ENCODE results near the gene CASS4. TPM values are rescaled to one million over a fixed set of nuclear protein-coding genes. Genes with fewer than 3 reads are reported as not detected.

CASS4 gene
- total and polyA plus RNA-seq, 9 of the 15 experiments (the other 6 are each of a cell fraction or from before 2014, with no cell fraction given) = 8.1 to 53.8 (median 26.7) TPM

DNA sequence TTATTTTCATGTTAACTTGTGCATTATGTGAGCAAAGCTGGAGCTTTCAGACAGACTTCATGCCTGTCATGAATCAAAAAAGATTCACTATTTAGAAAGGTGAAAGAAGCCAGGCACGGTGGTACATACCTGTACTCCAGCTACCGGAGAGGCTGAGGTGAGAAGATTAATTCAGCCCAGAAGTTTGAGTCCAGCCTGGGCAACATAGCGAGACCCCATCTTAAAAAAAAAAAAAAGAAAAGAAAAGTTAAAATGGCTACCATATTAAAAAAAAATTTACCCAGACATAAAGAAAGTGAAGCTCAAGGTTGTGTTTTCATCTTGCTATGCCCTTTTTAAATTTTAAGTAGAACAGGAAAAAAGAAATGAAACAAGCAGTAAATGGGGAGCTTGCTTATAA lies 889 bp downstream of the CASS4 start:
- peaks cover 39% of the 10 kb centered on the region for H3K36me3 ChIP-seq (ENCODE audit: control insufficient read depth, insufficient read depth, low read length)
- no peaks in the 10 kb centered on the region; the same call in 1 of the 2 replicates for H4K20me1 ChIP-seq (replicated peaks; ENCODE audit: control insufficient read depth, insufficient read depth, low read length)
- DNase-seq (ENCODE audit: extremely low read depth in 1 of 4, low spot score in 3 of 4) (no peak), ATAC-seq (no peak), FAIRE-seq (no peak)
- in situ Hi-C loops (cut with MboI) = no loop called here
- no peaks in the 10 kb centered on the region for H3K9me3 ChIP-seq (replicated peaks; ENCODE audit: control insufficient read depth, insufficient read depth, low read depth, low read length)
- H3K27me3 ChIP-seq (ENCODE audit: control insufficient read depth in 2 of 2, insufficient read depth in 2 of 2, low read length in 2 of 2) = no peaks in the 10 kb centered on the region
- peak overlapping the region; percentile 85 for H3K27ac ChIP-seq (ENCODE audit: extremely low read depth, low read depth, low read length)
- peaks cover 78% of the 10 kb centered on the region for H3K79me2 ChIP-seq (ENCODE audit: control insufficient read depth, insufficient read depth, low read length)
- 0% methylated on average over 3 of the region's 3 CpGs for WGBS (ENCODE audit: insufficient coverage, low coverage, missing lambda C conversion rate)
- H3K9me1 ChIP-seq (ENCODE audit: control insufficient read depth, insufficient read depth, low read length) = no peaks in the 10 kb centered on the region
- H3K4me2 ChIP-seq (ENCODE audit: insufficient read depth, low read length) = peak overlapping the region; percentile 99
- intact Hi-C loops (cut with micrococcal nuclease) = loop anchor here (1.0 to 5.0 kb wide), 4 partner anchors 16 to 54 kb away; partner anchors contain the start of genes AURKA, CSTF1 and RTF2
- 0 out of 2 replicates have a peak overlapping the region, but pooled peaks have one; percentile 5 for H2AFZ ChIP-seq (ENCODE audit: low read depth, low read length)
- H3K9ac ChIP-seq (ENCODE audit: insufficient read depth in 1 of 2, low read depth in 2 of 2, low read length in 2 of 2) = peak overlapping the region; percentile 62 to 73; a peak in 3 of 4 replicates
- CTCF ChIA-PET (ENCODE audit: low intra/inter-chr PET ratio) = no interaction called here
- POLR2A ChIA-PET = interaction anchor here (1.0 to 5.1 kb wide), 14 partner anchors 10 to 997 kb away, joined by 3 to 72 read pairs (median 6); partner anchors contain the start of genes AURKA, CSTF1 and FAM210B
- BruUV-seq (replicated peaks) = no TSS peak
- H3K4me3 ChIP-seq = peak overlapping the region; percentile 77
- H3K4me1 ChIP-seq (replicated peaks in 1 of 2; ENCODE audit: control insufficient read depth in 2 of 2, insufficient read depth in 2 of 2, low read length in 2 of 2) = peaks cover 18 to 53% of the 10 kb centered on the region in 2 experiments
- TF ChIP-seq SMARCA5 (IDR thresholded peaks at IDR 0.05) = peak; percentile 74
- peak; percentile 82 for TF ChIP-seq ZNF384 (IDR thresholded peaks at IDR 0.05; ENCODE audit: low read depth, low read length)
- TF ChIP-seq, protein P1, sequence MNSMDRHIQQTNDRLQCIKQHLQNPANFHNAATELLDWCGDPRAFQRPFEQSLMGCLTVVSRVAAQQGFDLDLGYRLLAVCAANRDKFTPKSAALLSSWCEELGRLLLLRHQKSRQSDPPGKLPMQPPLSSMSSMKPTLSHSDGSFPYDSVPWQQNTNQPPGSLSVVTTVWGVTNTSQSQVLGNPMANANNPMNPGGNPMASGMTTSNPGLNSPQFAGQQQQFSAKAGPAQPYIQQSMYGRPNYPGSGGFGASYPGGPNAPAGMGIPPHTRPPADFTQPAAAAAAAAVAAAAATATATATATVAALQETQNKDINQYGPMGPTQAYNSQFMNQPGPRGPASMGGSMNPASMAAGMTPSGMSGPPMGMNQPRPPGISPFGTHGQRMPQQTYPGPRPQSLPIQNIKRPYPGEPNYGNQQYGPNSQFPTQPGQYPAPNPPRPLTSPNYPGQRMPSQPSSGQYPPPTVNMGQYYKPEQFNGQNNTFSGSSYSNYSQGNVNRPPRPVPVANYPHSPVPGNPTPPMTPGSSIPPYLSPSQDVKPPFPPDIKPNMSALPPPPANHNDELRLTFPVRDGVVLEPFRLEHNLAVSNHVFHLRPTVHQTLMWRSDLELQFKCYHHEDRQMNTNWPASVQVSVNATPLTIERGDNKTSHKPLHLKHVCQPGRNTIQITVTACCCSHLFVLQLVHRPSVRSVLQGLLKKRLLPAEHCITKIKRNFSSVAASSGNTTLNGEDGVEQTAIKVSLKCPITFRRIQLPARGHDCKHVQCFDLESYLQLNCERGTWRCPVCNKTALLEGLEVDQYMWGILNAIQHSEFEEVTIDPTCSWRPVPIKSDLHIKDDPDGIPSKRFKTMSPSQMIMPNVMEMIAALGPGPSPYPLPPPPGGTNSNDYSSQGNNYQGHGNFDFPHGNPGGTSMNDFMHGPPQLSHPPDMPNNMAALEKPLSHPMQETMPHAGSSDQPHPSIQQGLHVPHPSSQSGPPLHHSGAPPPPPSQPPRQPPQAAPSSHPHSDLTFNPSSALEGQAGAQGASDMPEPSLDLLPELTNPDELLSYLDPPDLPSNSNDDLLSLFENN (IDR thresholded peaks at IDR 0.05; ENCODE audit: low read depth in 2 of 2, low read length in 2 of 2) = no peak
- no peak for TF ChIP-seq JUND (IDR thresholded peaks at IDR 0.05; ENCODE audit: borderline replicate concordance, low read depth, low read length)
- no peak for TF ChIP-seq JUND (tag; IDR thresholded peaks at IDR 0.05; ENCODE audit: borderline replicate concordance, low read depth, low read length)
- 0 out of 2 replicates have a peak, but pooled peaks have one; percentile 68 for TF ChIP-seq ADNP (tag; IDR thresholded peaks at IDR 0.05)
- TF ChIP-seq TGIF2 (CRISPR knock-in tag; IDR thresholded peaks at IDR 0.05) = 0 out of 2 replicates have a peak, but pooled peaks have one; percentile 26
- 0 out of 4 replicates have a peak, but pooled peaks of 1 of the 2 experiments have one; percentile 57 for TF ChIP-seq ARNT (IDR thresholded peaks at IDR 0.05)
- TF ChIP-seq BRD4 (IDR thresholded peaks at IDR 0.05) = peak; percentile 43; the same call in 1 of the 2 replicates
- TF ChIP-seq, protein P2, sequence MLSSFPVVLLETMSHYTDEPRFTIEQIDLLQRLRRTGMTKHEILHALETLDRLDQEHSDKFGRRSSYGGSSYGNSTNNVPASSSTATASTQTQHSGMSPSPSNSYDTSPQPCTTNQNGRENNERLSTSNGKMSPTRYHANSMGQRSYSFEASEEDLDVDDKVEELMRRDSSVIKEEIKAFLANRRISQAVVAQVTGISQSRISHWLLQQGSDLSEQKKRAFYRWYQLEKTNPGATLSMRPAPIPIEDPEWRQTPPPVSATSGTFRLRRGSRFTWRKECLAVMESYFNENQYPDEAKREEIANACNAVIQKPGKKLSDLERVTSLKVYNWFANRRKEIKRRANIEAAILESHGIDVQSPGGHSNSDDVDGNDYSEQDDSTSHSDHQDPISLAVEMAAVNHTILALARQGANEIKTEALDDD (IDR thresholded peaks at IDR 0.05) = no peak
- no peak for TF ChIP-seq TCF3 (CRISPR knock-in tag; IDR thresholded peaks at IDR 0.05)
- TF ChIP-seq, protein P3, sequence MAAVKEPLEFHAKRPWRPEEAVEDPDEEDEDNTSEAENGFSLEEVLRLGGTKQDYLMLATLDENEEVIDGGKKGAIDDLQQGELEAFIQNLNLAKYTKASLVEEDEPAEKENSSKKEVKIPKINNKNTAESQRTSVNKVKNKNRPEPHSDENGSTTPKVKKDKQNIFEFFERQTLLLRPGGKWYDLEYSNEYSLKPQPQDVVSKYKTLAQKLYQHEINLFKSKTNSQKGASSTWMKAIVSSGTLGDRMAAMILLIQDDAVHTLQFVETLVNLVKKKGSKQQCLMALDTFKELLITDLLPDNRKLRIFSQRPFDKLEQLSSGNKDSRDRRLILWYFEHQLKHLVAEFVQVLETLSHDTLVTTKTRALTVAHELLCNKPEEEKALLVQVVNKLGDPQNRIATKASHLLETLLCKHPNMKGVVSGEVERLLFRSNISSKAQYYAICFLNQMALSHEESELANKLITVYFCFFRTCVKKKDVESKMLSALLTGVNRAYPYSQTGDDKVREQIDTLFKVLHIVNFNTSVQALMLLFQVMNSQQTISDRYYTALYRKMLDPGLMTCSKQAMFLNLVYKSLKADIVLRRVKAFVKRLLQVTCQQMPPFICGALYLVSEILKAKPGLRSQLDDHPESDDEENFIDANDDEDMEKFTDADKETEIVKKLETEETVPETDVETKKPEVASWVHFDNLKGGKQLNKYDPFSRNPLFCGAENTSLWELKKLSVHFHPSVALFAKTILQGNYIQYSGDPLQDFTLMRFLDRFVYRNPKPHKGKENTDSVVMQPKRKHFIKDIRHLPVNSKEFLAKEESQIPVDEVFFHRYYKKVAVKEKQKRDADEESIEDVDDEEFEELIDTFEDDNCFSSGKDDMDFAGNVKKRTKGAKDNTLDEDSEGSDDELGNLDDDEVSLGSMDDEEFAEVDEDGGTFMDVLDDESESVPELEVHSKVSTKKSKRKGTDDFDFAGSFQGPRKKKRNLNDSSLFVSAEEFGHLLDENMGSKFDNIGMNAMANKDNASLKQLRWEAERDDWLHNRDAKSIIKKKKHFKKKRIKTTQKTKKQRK (IDR thresholded peaks at IDR 0.05; ENCODE audit: borderline replicate concordance, low read depth, low read length) = no peak
- TF ChIP-seq PCBP2 (IDR thresholded peaks at IDR 0.05; ENCODE audit: low read depth, low read length, poor library complexity, severe bottlenecking) = no peak
- no peak for TF ChIP-seq MAFK (IDR thresholded peaks at IDR 0.05; ENCODE audit: low read length)
- no peak for TF ChIP-seq JUNB (CRISPR knock-in tag; conservative IDR thresholded peaks at IDR 0.05)
- TF ChIP-seq ZNF143 (CRISPR knock-in tag; IDR thresholded peaks at IDR 0.05) = no peak
